PC-9 (cell line): ENCODE data around the gene RTN4RL1.
A peak's percentile ranks its signal among the peaks of the same experiment; 100 is the strongest.

ENCODE experiments used
- CTCF ChIP-seq: fragments of 200-600 bp; sonication (generic); conservative IDR thresholded peaks from 2 replicates; pipeline ENCODE4 v1.6.1; 2017; ENCODE audit warnings: mixed run types, antibody characterized with exemption, mild to moderate bottlenecking, moderate library complexity
- EZH2 ChIP-seq: fragments of 200-600 bp; sonication (generic); IDR thresholded peaks from 2 replicates; pipeline ENCODE4 v1.8.0; 2017; ENCODE audit warnings: antibody characterized with exemption, low read depth

- TF ChIP-seq CTCF (peak; percentile 75), EZH2 (no peak)
Observed at GRCh38 chr17:2053380-2054261, 28.5 kb upstream of the RTN4RL1 start.
